Ammon's horn (tissue), 1 donor: Measurements from ENCODE around the gene EPB41L2.
"Not testable (repeated sequence)": the region's sequence is repeated elsewhere in the genome, so short reads cannot be mapped to it uniquely, and the experiment has no call there.

Source experiments
- DNase-seq: peaks from one replicate; pipeline ENCODE4 v3.0.0-alpha.2; 2016; ENCODE audit warnings: low spot score

The EPB41L2 gene

GRCh38 chr6:131036143-131036542 lies 26.9 kb downstream of the EPB41L2 start:
- no peak for DNase-seq

- DNase-seq: no peak
Measured at GRCh38 chr6:131035582-131035981, 27.5 kb downstream of the EPB41L2 start.

GRCh38 chr6:131033631-131034030 lies 29.4 kb downstream of the EPB41L2 start:
- no peak for DNase-seq

- DNase-seq: no peak
Measured at GRCh38 chr6:131029626-131030297, 33.3 kb downstream of the EPB41L2 start.

- no peak for DNase-seq
Measured at GRCh38 chr6:131027326-131027725, 35.7 kb downstream of the EPB41L2 start.

- DNase-seq: no peak
Measured at GRCh38 chr6:131026243-131026642, 36.8 kb downstream of the EPB41L2 start.

GRCh38 chr6:131024565-131024964 lies 38.5 kb downstream of the EPB41L2 start:
- DNase-seq: no peak

GRCh38 chr6:131023834-131024504 lies 39.1 kb downstream of the EPB41L2 start:
- DNase-seq: no peak

- DNase-seq: no peak
Measured at GRCh38 chr6:131022691-131023090, 40.4 kb downstream of the EPB41L2 start.

GRCh38 chr6:131017962-131018361 lies 45.1 kb downstream of the EPB41L2 start:
- DNase-seq: no peak

GRCh38 chr6:131015630-131016263 lies 47.3 kb downstream of the EPB41L2 start:
- peak; percentile 47 for DNase-seq

GRCh38 chr6:131015025-131015591 lies 47.9 kb downstream of the EPB41L2 start:
- DNase-seq: no peak

GRCh38 chr6:131014080-131014776 lies 48.8 kb downstream of the EPB41L2 start:
- no peak for DNase-seq

GRCh38 chr6:131013495-131013894 lies 49.5 kb downstream of the EPB41L2 start:
- DNase-seq: peak; percentile 60

- DNase-seq: no peak
Measured at GRCh38 chr6:131009790-131010189, 53.3 kb downstream of the EPB41L2 start.

- DNase-seq: not testable (repeated sequence)
Measured at GRCh38 chr6:131008965-131009364, 54.1 kb downstream of the EPB41L2 start.

- DNase-seq: not testable (repeated sequence)
Measured at GRCh38 chr6:131007964-131008363, 55.1 kb downstream of the EPB41L2 start.

GRCh38 chr6:131007286-131007685 lies 55.8 kb downstream of the EPB41L2 start:
- no peak for DNase-seq

- no peak for DNase-seq
Measured at GRCh38 chr6:131005439-131006016, 57.5 kb downstream of the EPB41L2 start.

GRCh38 chr6:131004936-131005335 lies 58.1 kb downstream of the EPB41L2 start:
- DNase-seq: no peak

- DNase-seq: no peak
Measured at GRCh38 chr6:131004387-131004755, 58.7 kb downstream of the EPB41L2 start.
